GM23338 (cell line): ENCODE measurements around the gene AR. TPM values are rescaled to one million over a fixed set of nuclear protein-coding genes. Genes with fewer than 3 reads are reported as not detected.
A peak's percentile ranks its signal among the peaks of the same experiment; 100 is the strongest.

Source experiments
- ATAC-seq: fragments of 200-7000 bp; cut with Tn5 transposase; 3 replicates; pipeline ENCODE4 v1.9.1; 2020
- DNase-seq: peaks from one replicate; pipeline ENCODE4 v3.0.0-alpha.2; 2015; ENCODE audit warnings: low spot score
- H2AFZ ChIP-seq: fragments of 200-600 bp; sonication (generic); 2 replicates; pipeline ENCODE4 v1.8.0; 2016; ENCODE audit warnings: antibody characterized with exemption, mild to moderate bottlenecking, moderate library complexity
- H3F3A ChIP-seq: fragments of 200-600 bp; sonication (generic); replicated peaks from 2 replicates; pipeline ENCODE4 v1.8.0; 2017; ENCODE audit warnings: antibody characterized with exemption, mixed run types, low read depth
- H3K27ac ChIP-seq: fragments of 200-600 bp; sonication (generic); 2 replicates; pipeline ENCODE4 v1.6.1; 2016; ENCODE audit warnings: low read depth
- H3K27me3 ChIP-seq: fragments of 200-600 bp; sonication (generic); 2 replicates; pipeline ENCODE4 v1.8.0; 2016; ENCODE audit warnings: mild to moderate bottlenecking, mixed run types, moderate library complexity; ENCODE audit not compliant: insufficient read depth
- H3K36me3 ChIP-seq: fragments of 200-600 bp; sonication (generic); 2 replicates; pipeline ENCODE4 v1.8.0; 2016; ENCODE audit warnings: mild to moderate bottlenecking; ENCODE audit not compliant: insufficient read depth
- H3K4me1 ChIP-seq: fragments of 200-600 bp; sonication (generic); 2 replicates; pipeline ENCODE4 v1.8.0; 2016; ENCODE audit warnings: mild to moderate bottlenecking, moderate library complexity; ENCODE audit not compliant: insufficient read depth
- H3K4me2 ChIP-seq: fragments of 200-600 bp; sonication (generic); 2 replicates; pipeline ENCODE4 v1.7.1; 2017; ENCODE audit warnings: mixed run types
- H3K4me3 ChIP-seq: fragments of 200-600 bp; sonication (generic); 2 replicates; pipeline ENCODE4 v1.6.1; 2016; ENCODE audit warnings: mixed run types
- H3K79me2 ChIP-seq: fragments of 200-600 bp; sonication (generic); replicated peaks from 2 replicates; pipeline ENCODE4 v1.8.0; 2017; ENCODE audit warnings: mild to moderate bottlenecking; ENCODE audit not compliant: insufficient read depth
- H3K9me2 ChIP-seq: fragments of 200-600 bp; sonication (generic); 2 replicates; pipeline ENCODE4 v1.8.0; 2017; ENCODE audit not compliant: insufficient read depth
- H4K20me1 ChIP-seq: fragments of 200-600 bp; sonication (generic); replicated peaks from 2 replicates; pipeline ENCODE4 v1.8.0; 2017; ENCODE audit warnings: mild to moderate bottlenecking; ENCODE audit not compliant: insufficient read depth
- H3K27ac Mint-ChIP-seq: 2 replicates; pipeline ENCODE4 v1.8.0; 2020; ENCODE audit warnings: inconsistent platforms, mild to moderate bottlenecking, moderate library complexity, mixed read lengths
- H3K27me3 Mint-ChIP-seq: 3 replicates; pipeline ENCODE4 v1.8.0; 2022; ENCODE audit warnings: low read depth, mild to moderate bottlenecking, moderate library complexity, mixed read lengths, inconsistent platforms; ENCODE audit not compliant: insufficient read depth, poor library complexity
- H3K36me3 Mint-ChIP-seq: 3 replicates; pipeline ENCODE4 v1.8.0; 2021; ENCODE audit warnings: low read depth, mild to moderate bottlenecking, inconsistent platforms, moderate library complexity, mixed read lengths
- H3K4me1 Mint-ChIP-seq: 3 replicates; pipeline ENCODE4 v1.8.0; 2020; ENCODE audit warnings: mild to moderate bottlenecking, inconsistent platforms, mixed read lengths
- H3K4me3 Mint-ChIP-seq: 3 replicates; pipeline ENCODE4 v1.8.0; 2021; ENCODE audit warnings: moderate library complexity, mild to moderate bottlenecking, inconsistent platforms, mixed read lengths
- H3K9me3 Mint-ChIP-seq: 3 replicates; pipeline ENCODE4 v1.8.0; 2020; ENCODE audit warnings: moderate library complexity, mild to moderate bottlenecking, inconsistent platforms, mixed read lengths
- CREB1 ChIP-seq: fragments of 250-450 bp; sonication (Bioruptor Pico); IDR thresholded peaks from 2 replicates; pipeline ENCODE4 v1.5.0; 2020; ENCODE audit warnings: low read depth, mild to moderate bottlenecking, moderate library complexity
- CTCF ChIP-seq, 2 experiments: fragments of 200-600 bp in 1 of 2; sonication (generic) in 1 of 2; conservative IDR thresholded peaks; 2 replicates each; pipeline versions ENCODE4 v1.5.1 to v1.6.1; 2016 to 2017; ENCODE audit warnings: antibody characterized with exemption in 2 of 2, low read depth in 2 of 2, mild to moderate bottlenecking in 2 of 2, moderate library complexity in 1 of 2
- EZH2 ChIP-seq: fragments of 200-600 bp; sonication (generic); IDR thresholded peaks from one replicate; pipeline ENCODE4 v1.8.0; 2017; ENCODE audit warnings: antibody characterized with exemption, mild to moderate bottlenecking, low read depth; ENCODE audit not compliant: unreplicated experiment
- EZH2phosphoT487 ChIP-seq: fragments of 200-600 bp; sonication (generic); IDR thresholded peaks from one replicate; pipeline ENCODE4 v1.8.1; 2018; ENCODE audit warnings: antibody characterized with exemption; ENCODE audit not compliant: unreplicated experiment
- JUNB ChIP-seq: IDR thresholded peaks from one replicate; pipeline ENCODE4 v1.6.1; 2016; ENCODE audit warnings: antibody characterized with exemption; ENCODE audit not compliant: unreplicated experiment
- NANOG ChIP-seq: IDR thresholded peaks from 2 replicates; pipeline ENCODE4 v1.6.1; 2016; ENCODE audit warnings: antibody characterized with exemption, borderline replicate concordance
- POLR2AphosphoS5 ChIP-seq: IDR thresholded peaks from 2 replicates; pipeline ENCODE4 v1.6.1; 2016; ENCODE audit warnings: antibody characterized with exemption, low read depth
- REST ChIP-seq: IDR thresholded peaks from one replicate; pipeline ENCODE4 v1.6.1; 2018; ENCODE audit warnings: antibody characterized with exemption; ENCODE audit not compliant: unreplicated experiment
- STAT1 ChIP-seq: IDR thresholded peaks from one replicate; pipeline ENCODE4 v1.6.1; 2016; ENCODE audit warnings: antibody characterized with exemption; ENCODE audit not compliant: unreplicated experiment
- ZNF114 ChIP-seq: fragments of 250-450 bp; sonication (Bioruptor Pico); IDR thresholded peaks from 2 replicates; pipeline ENCODE4 v1.5.0; 2020; ENCODE audit warnings: mild to moderate bottlenecking, moderate library complexity
- ZNF331 ChIP-seq: fragments of 250-450 bp; sonication (Bioruptor Pico); IDR thresholded peaks from 2 replicates; pipeline ENCODE4 v1.5.0; 2020; ENCODE audit warnings: low read depth, mild to moderate bottlenecking, moderate library complexity
- ZNF462 ChIP-seq: fragments of 250-450 bp; sonication (Bioruptor Pico); IDR thresholded peaks from 2 replicates; pipeline ENCODE4 v1.5.0; 2020; ENCODE audit warnings: mild to moderate bottlenecking, moderate library complexity
- polyA plus RNA-seq: library from polyadenylated mRNA; unstranded; fragments of >200 nt; fragmentation: Nextera tagmentation; extraction: Ambion mirVana; gene quantifications from 2 replicates; pipeline ENCODE4 v1.2.1, GENCODE V29; 2016
- total RNA-seq: library from RNA; depleted of rRNA; stranded (reverse); fragments of >200 nt; shearing (Covaris generic); gene quantifications from 2 replicates; pipeline ENCODE4 v1.2.3, GENCODE V29; 2014
- TF ChIP-seq, protein P1 (sequence below): IDR thresholded peaks from 2 replicates; pipeline ENCODE4 v1.6.1; 2016; ENCODE audit warnings: antibody characterized with exemption

Gene AR
- total and polyA plus RNA-seq, 2 experiments from 2014 or later: 11.2 to 13.3 TPM

- H3K79me2 ChIP-seq: peaks cover 13% of the 10 kb centered on the region; the same call in 1 of the 2 replicates
- peak; percentile 61 for ATAC-seq
Measured at GRCh38 chrX:67604979-67605703, 61.3 kb downstream of the AR start.

More at GRCh38 chrX:67604979-67605703, 61.3 kb downstream of the AR start:
- Histone ChIP-seq H3K27ac (no peak overlapping the region), H3K27me3 (no peaks in the 10 kb centered on the region), H3K9me2 (no peaks in the 10 kb centered on the region), H4K20me1 (no peaks in the 10 kb centered on the region), H3K4me2 (no peak overlapping the region), H2AFZ (no peak overlapping the region), H3F3A (no peaks in the 10 kb centered on the region), H3K4me1 (no peaks in the 10 kb centered on the region), H3K36me3 (no peaks in the 10 kb centered on the region), H3K4me3 (no peak overlapping the region)
- Mint-ChIP-seq H3K9me3 (no peaks in the 10 kb centered on the region), H3K4me3 (no peak overlapping the region), H3K36me3 (no peaks in the 10 kb centered on the region), H3K27me3 (no peaks in the 10 kb centered on the region), H3K27ac (no peak overlapping the region), H3K4me1 (peaks cover 16% of the 10 kb centered on the region)
- DNase-seq: peak; percentile 15
- TF ChIP-seq CTCF (conservative IDR thresholded peaks at IDR 0.05; ENCODE audit: low read depth in 2 of 2): no peak
- no peak for TF ChIP-seq ZNF462 (CRISPR knock-in tag)
- TF ChIP-seq JUNB: no peak
- no peak for TF ChIP-seq ZNF331 (CRISPR knock-in tag)
- no peak for TF ChIP-seq EZH2phosphoT487
- no peak for TF ChIP-seq REST
- no peak for TF ChIP-seq ZNF114
- no peak for TF ChIP-seq POLR2AphosphoS5
- no peak for TF ChIP-seq EZH2
- no peak for TF ChIP-seq STAT1
- TF ChIP-seq, protein P1, sequence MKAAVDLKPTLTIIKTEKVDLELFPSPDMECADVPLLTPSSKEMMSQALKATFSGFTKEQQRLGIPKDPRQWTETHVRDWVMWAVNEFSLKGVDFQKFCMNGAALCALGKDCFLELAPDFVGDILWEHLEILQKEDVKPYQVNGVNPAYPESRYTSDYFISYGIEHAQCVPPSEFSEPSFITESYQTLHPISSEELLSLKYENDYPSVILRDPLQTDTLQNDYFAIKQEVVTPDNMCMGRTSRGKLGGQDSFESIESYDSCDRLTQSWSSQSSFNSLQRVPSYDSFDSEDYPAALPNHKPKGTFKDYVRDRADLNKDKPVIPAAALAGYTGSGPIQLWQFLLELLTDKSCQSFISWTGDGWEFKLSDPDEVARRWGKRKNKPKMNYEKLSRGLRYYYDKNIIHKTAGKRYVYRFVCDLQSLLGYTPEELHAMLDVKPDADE: no peak
- TF ChIP-seq NANOG: no peak
- no peak for TF ChIP-seq CREB1
